Colon (tissue), 2 donors: Measurements from ENCODE around the gene SRRM3.
"Not testable (repeated sequence)": the region's sequence is repeated elsewhere in the genome, so short reads cannot be mapped to it uniquely, and the experiment has no call there.

Experiments
- FAIRE-seq: peaks from 2 replicates; lab custom pipeline; 2012; peaks lifted over from hg19 to GRCh38; lab: Jason Lieb, UNC
- donor health status: control.
- donor health status: control.

SRRM3 gene

GRCh38 chr7:76189276-76189675 is 12.4 kb upstream of the SRRM3 start:
- no peak for FAIRE-seq

- FAIRE-seq, result no peak
Measured at GRCh38 chr7:76191783-76192240, 9.9 kb upstream of the SRRM3 start.

- FAIRE-seq, result no peak
Measured at GRCh38 chr7:76193466-76193865, 8.2 kb upstream of the SRRM3 start.

- FAIRE-seq, result no peak
Measured at GRCh38 chr7:76193883-76194282, 7.8 kb upstream of the SRRM3 start.

DNA sequence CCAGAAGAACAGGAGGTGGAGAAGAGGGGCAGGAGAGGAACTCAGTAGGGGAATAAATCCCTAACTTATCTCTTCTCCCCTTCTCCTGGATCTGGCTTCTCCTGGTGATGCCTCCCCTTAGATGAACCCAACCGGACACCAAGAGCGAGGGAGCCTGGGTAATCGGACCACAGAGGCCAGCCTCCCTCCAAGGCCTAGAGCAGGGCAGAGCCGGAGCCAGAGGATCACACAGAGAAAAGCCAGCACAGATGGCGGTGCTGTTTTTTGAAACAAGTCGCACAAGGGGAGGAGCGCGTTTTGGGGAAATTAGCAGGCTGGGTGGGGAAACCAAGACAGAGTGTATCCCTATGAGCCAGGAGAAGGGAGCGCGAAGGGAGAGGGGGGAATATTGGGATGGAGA is 4.9 kb upstream of the SRRM3 start:
- no peak for FAIRE-seq

DNA sequence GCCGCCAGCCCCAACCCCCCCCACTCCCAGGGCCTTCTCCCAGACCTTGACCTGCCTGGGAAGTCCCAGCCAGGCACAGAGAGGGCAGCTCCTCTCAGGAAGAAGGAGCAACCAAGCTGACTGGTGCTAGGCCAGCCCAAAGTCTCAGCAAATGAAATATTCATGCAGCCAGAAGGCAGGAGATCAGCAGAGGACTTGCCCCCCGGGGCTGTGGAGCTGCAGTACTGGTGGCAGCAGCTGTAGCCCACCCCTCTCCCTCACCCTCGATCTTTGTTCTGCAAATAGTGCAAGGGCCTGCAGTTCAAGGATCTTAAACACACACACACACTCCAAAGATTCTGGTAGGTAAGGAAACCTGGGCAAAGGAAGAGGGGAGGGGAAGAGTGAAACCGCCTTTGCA is 3.5 kb upstream of the SRRM3 start:
- FAIRE-seq, result no peak

GRCh38 chr7:76202666-76203030 is 952 bp downstream of the SRRM3 start:
- FAIRE-seq, result no peak

DNA sequence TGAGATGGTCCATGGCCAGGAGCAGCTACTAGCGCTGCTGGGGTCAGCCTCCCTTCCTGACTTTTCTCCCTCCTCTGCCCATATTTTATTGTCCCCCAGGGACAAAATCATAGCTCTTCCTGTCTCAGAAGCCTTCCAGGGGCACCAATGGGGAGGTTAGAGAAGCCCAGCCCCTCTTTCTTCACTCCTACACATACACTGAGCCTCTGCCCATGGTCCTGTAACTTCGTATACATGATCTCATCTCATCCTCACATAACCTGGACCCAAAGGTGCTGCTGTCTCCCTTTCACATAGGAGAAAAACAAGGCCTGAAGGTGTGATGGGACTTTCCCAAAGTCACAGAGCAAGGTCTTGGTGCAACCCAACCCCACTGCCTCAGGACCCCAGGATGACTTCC is 2.5 kb downstream of the SRRM3 start:
- FAIRE-seq, result no peak

GRCh38 chr7:76206633-76207032 is 4.9 kb downstream of the SRRM3 start:
- no peak for FAIRE-seq

GRCh38 chr7:76209310-76209709 is 7.6 kb downstream of the SRRM3 start:
- FAIRE-seq, result no peak

DNA sequence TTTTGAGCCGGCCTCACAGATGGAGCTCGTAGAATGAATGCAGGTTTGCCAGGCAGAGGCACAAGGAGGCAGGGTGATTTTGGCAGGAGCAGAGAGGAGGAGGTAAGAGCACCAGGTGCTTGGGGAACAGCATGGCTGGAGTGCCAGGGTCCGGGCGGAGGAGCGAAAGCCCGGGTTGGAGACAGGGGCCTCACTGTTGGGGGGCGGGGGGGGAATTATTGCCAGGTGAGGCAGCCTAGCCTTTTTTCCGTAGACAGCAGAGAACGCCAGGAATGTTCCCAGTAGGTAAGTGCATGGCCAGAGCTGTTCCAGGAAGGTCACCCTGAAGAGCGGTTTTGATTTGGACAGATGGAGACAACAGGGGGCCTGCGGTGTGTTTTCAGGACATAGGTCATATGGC is 9.5 kb downstream of the SRRM3 start:
- no peak for FAIRE-seq

DNA sequence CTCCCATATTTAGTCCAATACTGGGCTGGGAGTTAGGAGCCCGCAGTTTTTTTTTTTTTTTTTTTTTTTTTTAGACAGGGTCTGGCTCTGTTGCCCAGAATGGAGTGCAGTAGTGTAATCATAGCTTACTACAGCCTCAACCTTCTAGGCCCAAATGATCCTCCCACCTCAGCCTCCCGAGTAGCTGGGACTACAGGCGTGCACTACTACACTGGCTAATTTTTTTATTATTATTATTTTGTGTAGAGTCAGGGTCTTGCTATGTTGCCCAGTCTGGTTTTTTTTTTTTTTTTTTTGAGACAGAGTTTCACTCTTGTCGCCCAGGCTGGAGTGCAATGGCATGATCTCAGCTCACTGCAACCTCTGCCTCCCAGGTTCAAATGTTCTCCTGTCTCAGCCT is 13.7 kb downstream of the SRRM3 start:
- FAIRE-seq, result not testable (repeated sequence)

DNA sequence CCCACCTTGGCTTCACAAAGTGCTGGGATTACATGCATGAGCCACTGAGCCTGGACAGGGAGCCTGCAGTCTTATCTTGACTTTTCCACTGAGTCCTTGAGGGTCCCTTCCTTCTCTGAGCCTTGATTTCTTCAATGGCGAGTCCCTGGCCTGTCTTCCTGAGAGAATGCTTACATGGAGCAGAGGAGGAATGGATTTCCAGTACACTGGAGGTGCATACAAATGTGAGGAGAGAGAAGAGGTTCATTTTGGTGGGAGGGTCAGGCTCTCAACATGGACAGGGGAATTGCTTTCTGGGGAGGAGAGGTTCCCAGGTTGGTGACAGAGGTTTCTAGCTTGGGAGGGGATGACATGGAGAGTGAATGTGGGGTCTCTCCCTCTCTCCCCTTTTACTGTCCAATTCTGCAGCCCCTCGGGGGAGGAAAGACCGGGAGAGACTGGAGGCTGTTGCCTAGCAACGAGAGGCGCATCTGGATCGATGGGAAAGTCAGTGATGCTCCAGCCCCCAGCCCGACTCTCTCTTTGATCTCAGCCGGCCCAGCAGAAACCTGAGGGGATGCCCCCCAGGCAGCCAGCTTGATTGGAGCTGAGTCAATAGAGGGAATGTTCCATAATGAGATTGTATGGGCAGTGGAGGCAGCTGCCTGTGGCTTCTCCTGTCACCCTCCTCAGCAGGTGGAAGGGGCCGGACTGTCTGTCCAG is 14.8 kb downstream of the SRRM3 start:
- no peak for FAIRE-seq

DNA sequence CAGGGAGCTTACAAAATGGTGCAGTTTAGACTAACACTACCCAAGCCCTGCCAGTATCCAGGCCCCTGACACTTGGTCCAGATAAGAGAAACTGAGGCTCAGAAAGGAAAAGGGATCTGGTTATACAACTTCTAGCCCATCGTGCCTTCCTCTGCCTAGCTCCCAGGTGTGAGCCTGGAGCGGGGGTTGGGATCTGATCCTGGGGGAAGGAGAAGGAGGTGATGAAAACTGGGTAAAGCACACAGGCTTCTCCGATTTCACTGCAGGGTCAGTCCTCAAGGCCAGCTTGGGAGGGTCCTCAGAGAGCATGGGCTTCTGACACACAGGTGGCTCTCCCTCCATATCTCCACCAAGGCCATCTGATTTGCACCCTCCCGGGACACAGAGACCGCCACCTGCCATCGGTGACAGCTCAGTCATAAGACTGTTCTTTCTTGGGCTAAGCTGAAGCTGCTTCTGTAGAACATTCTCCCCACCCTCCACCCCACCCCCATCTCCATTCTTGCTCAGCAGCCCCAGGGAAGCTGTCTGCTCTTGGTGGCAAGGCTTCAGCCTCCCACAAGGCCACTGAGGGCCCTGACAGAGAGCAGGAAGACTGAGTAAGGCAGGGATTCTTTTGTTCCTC is 16.4 kb downstream of the SRRM3 start:
- no peak for FAIRE-seq

DNA sequence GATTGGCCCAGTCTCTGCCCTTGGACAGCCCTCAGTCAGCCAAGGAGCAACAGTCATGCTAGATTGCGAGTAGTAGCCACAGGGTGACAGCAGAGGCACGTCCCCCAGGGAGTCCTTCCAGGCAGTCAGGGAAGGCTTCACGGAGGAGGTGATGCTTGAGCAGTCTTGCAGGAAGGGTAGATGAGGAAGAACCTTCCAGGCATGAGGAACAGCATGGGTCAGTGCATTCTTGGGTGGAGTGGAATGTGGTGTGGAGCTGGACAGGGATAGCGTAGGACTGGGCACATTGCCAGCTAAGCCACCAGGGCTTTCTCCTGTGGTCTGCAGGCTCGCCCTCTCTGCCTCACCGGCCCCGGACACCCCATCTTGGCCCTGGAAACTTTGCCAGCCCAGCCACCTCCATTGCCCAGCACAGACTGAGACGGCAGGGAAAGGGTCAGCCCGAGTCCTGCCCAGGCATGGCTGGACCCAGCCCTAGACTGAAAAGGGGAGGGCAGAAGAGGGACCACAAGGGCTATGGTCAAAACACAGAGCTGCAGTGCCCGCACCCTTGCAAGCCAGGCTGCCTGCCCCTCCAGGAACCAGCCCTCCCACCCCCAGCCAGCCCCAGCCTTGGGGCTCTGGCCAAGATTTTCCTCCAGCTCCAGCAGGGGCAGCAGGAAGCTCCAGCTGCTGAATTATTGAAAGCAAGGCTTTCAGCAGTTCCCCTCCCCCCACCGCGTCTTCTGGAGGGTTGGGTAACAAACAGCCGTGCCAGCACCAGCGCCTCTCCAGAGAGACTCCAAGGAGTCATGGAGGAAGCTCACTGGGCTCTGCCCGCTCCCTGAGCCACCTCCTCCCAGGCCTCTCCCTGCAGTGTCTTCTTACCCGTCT is 18.7 kb downstream of the SRRM3 start:
- no peak for FAIRE-seq

- no peak for FAIRE-seq
Measured at GRCh38 chr7:76222333-76222732, 20.6 kb downstream of the SRRM3 start.

- FAIRE-seq, result no peak
Measured at GRCh38 chr7:76222839-76223238, 21.1 kb downstream of the SRRM3 start.

DNA sequence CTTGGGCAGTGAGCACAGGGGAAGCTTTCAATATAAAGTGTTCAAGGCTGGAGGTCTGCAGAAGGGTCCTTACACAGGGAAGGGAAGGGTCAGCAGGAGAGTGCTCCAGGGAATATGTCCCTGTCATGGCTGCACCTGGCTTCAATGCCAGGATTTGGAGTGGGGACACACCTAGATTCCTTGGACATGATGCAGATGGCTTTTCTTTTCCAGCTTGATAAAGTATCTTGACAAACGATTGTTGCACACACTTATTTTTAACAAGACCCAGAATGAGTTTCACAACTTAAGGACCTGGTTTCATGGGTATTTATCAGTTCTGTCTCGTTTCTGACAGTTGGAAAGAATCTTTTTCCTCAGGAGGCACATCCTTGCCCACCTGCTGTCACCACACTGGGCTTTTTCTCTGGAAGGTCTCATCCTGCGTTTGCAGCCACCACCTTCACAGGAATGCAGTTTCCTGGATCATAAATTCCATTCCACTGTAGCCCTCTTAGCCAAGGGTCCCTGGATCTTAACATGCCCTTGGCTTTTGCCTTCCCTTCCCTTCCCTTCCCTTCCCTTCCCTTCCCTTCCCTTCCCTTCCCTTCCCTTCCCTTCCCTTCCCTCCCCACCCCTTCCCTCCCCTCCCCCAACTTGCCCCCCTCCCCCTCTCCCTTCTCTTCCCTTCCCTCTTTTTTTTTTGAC is 21.7 kb downstream of the SRRM3 start:
- no peak for FAIRE-seq

DNA sequence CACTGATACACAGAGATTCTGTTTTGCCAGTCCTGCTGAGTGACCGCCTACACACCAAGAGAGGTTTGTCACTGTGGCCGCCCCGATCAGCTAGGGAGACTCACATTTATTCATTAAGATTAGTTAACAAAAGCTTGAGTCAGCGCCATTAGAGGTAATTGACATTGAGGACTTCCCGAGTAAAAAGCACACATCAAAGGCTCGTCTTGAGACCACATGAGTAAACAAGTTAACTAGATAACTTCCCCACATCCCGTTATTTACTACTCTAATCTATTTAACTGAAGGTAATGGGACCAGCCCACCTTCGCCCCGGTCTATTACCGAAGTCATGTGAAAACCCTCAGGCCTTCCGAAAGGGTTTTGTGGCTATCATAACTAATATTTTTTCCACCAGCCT is 23.0 kb downstream of the SRRM3 start:
- no peak for FAIRE-seq

GRCh38 chr7:76225379-76225778 is 23.7 kb downstream of the SRRM3 start:
- FAIRE-seq, result no peak

DNA sequence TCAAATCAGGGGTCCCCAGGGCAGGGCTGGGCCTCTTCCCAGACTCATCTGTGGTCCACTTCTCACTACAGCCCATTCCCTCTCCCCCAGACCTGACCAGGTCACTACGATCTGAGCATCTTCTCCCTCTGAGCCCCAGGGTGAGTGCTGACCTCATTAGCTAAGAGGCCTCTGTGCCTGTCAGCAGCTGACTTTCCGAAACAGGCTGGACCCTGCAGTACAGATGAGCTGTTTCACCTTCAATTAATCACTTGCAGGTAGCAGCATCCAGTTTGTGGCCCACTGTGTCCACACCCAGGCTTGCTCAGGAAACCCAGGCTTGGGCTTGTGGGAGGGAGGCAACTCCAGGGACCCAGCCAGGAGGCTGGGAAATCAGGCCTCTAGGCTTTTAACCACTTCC is 24.3 kb downstream of the SRRM3 start:
- FAIRE-seq, result no peak

- FAIRE-seq, result not testable (repeated sequence)
Measured at GRCh38 chr7:76226878-76227423, 25.3 kb downstream of the SRRM3 start.
